ENCODE measurements around the gene GEMIN4. TPM values are rescaled to one million over a fixed set of nuclear protein-coding genes. Genes with fewer than 3 reads are reported as not detected.
A peak's percentile ranks its signal among the peaks of the same experiment; 100 is the strongest.

The GEMIN4 gene
- total and polyA plus RNA-seq, 10 of the 15 experiments (the other 5 are each of a cell fraction or from before 2014, with no cell fraction given) = 2.4 to 55.6 (median 34.5) TPM

GRCh38 chr17:752002-752619 lies at the start of gene GEMIN4 (continued):
- TF ChIP-seq BCLAF1 (IDR thresholded peaks at IDR 0.05) = no peak
- TF ChIP-seq SUZ12 (IDR thresholded peaks at IDR 0.05; ENCODE audit: unreplicated experiment) = no peak
- TF ChIP-seq PAX8 (IDR thresholded peaks at IDR 0.05) = no peak
- no peak for TF ChIP-seq ZNF274 (IDR thresholded peaks at IDR 0.05; ENCODE audit: insufficient read depth, insufficient read length)
- TF ChIP-seq MAX (IDR thresholded peaks at IDR 0.05; ENCODE audit: low read depth, low read length) = 0 out of 2 replicates have a peak, but pooled peaks have one; percentile 40

GRCh38 chr17:801660-802059 lies 49.6 kb upstream of the GEMIN4 start:
- H3K36me3 ChIP-seq (ENCODE audit: control insufficient read depth in 2 of 2, insufficient read depth in 2 of 2, low read length in 1 of 2) = no peaks in the 10 kb centered on the region
- SMC1A ChIA-PET (ENCODE audit: uncharacterized antibody, unreplicated experiment) = no interaction called here
- H3K4me3 ChIP-seq = no peak overlapping the region
- DNase-seq (ENCODE audit: low read depth, low spot score) = no peak
- in situ Hi-C loops (cut with MboI) (no loop called here), intact Hi-C loops (cut with micrococcal nuclease; ENCODE audit: unreplicated experiment) (no loop called here)
- no peak for FAIRE-seq
- H4K20me1 ChIP-seq (ENCODE audit: control insufficient read depth, insufficient read depth) = no peaks in the 10 kb centered on the region
- no peaks in the 10 kb centered on the region for H3K9me3 ChIP-seq (replicated peaks; ENCODE audit: control insufficient read depth, insufficient read depth, low read length)
- no TSS peak for BruUV-seq (replicated peaks)
- WGBS (ENCODE audit: insufficient coverage, insufficient replicate concordance, low lambda C conversion rate, missing lambda C conversion rate) = 14% methylated on average over 6 of the region's 6 CpGs
- H3K4me2 ChIP-seq (ENCODE audit: control insufficient read depth, insufficient read depth) = no peak overlapping the region
- ATAC-seq = no peak
- POLR2A ChIA-PET = interaction anchor here (0.6 kb wide), 1 partner anchor 386 kb away, joined by 4 read pairs; no protein-coding TSS in a partner anchor
- H3K79me2 ChIP-seq (ENCODE audit: control insufficient read depth, insufficient read depth, low read length) = no peaks in the 10 kb centered on the region
- CTCF ChIA-PET = no interaction called here
- no peaks in the 10 kb centered on the region for H3K4me1 ChIP-seq (ENCODE audit: control insufficient read depth, insufficient read depth, low read length)
- no peaks in the 10 kb centered on the region for H3K27me3 ChIP-seq (replicated peaks in 1 of 2; ENCODE audit: control insufficient read depth in 2 of 2, insufficient read depth in 2 of 2, low read length in 1 of 2)
- H3K9ac ChIP-seq (ENCODE audit: control insufficient read depth, insufficient read depth, low read length) = no peak overlapping the region
- H2AFZ ChIP-seq (ENCODE audit: control insufficient read depth, low read depth, low read length) = no peak overlapping the region
- no peak overlapping the region for H3K27ac ChIP-seq (ENCODE audit: control insufficient read depth, insufficient read depth)
- RAD21 ChIA-PET (ENCODE audit: unreplicated experiment) = no interaction called here
- TF ChIP-seq E2F8 (IDR thresholded peaks at IDR 0.05; ENCODE audit: low read depth, partially characterized antibody) (no peak), RUNX3 (IDR thresholded peaks at IDR 0.05; ENCODE audit: low read length) (no peak), RCOR1 (conservative IDR thresholded peaks at IDR 0.05; ENCODE audit: low read depth, low read length) (no peak), TAF1 (IDR thresholded peaks at IDR 0.05; ENCODE audit: borderline replicate concordance, low read depth, low read length) (no peak), RB1 (IDR thresholded peaks at IDR 0.05; ENCODE audit: borderline replicate concordance) (no peak), CUX1 (IDR thresholded peaks at IDR 0.05; ENCODE audit: insufficient replicate concordance, low read depth, low read length) (no peak)
